Astrocyte (in vitro differentiated cells and primary cell): ENCODE results near the gene ZNF593.

Experiments
- CTCF ChIP-seq: IDR thresholded peaks from 2 replicates; pipeline ENCODE4 v1.5.1; 2011; ENCODE audit warnings: low read depth, mild to moderate bottlenecking, inconsistent platforms, low read length, moderate library complexity; ENCODE audit not compliant: insufficient read depth
- EZH2 ChIP-seq: IDR thresholded peaks from 2 replicates; pipeline ENCODE4 v1.6.1; 2012; ENCODE audit warnings: mild to moderate bottlenecking, low read length, inconsistent platforms; ENCODE audit not compliant: insufficient read depth

- no peak for TF ChIP-seq CTCF
- no peak for TF ChIP-seq EZH2
These were observed 15.2 kb downstream of the ZNF593 start for GRCh38 chr1:26184883-26185282.
